IMR-90 (cell line): ENCODE measurements around the gene LBP. TPM values are rescaled to one million over a fixed set of nuclear protein-coding genes. Genes with fewer than 3 reads are reported as not detected.

Source experiments
- ATAC-seq: fragments of 200-7000 bp; cut with Tn5 transposase; 2 replicates; pipeline ENCODE4 v1.9.1; 2020; ENCODE audit warnings: low read depth, mild to moderate bottlenecking, moderate library complexity
- BruUV-seq: library from RNA; stranded (reverse); fragments of 400-500 nt; replicated peaks from 2 replicates; lab custom pipeline; 2021; lab: Mats Ljungman, UMichigan
- CTCF ChIA-PET: fragments of 300-600 bp; formaldehyde crosslinking; extraction: SDS; loops from one replicate; lab custom pipeline; 2021; ENCODE audit warnings: antibody characterized with exemption; lab: Yijun Ruan, JAX
- POLR2A ChIA-PET: fragments of 300-600 bp; sonication (Branson Sonifier 250); formaldehyde crosslinking; loops from one replicate; lab custom pipeline; 2022; ENCODE audit warnings: antibody characterized with exemption; ENCODE audit not compliant: unreplicated experiment; lab: Charles Lee
- DNase-seq: peaks from one replicate; pipeline ENCODE4 v3.0.0; 2013
- H2AFZ ChIP-seq: replicated peaks from 2 replicates; pipeline ENCODE3; 2013; ENCODE audit warnings: low read length, mild to moderate bottlenecking; ENCODE audit not compliant: poor library complexity
- H2AK5ac ChIP-seq: 2 replicates; pipeline ENCODE4 v1.6.1; 2013; ENCODE audit warnings: low read depth, low read length, inconsistent platforms
- H2AK9ac ChIP-seq: replicated peaks from 2 replicates; pipeline ENCODE3; 2013; ENCODE audit warnings: mild to moderate bottlenecking, low read depth, low read length, moderate library complexity; ENCODE audit not compliant: poor library complexity
- H2BK120ac ChIP-seq: 2 replicates; pipeline ENCODE4 v1.6.1; 2013; ENCODE audit warnings: low read depth, low read length, inconsistent platforms
- H2BK15ac ChIP-seq: 3 replicates; pipeline ENCODE4 v1.6.1; 2013; ENCODE audit warnings: low read depth, low read length, inconsistent platforms
- H2BK20ac ChIP-seq: 2 replicates; pipeline ENCODE4 v1.6.1; 2013; ENCODE audit warnings: low read depth, mild to moderate bottlenecking, inconsistent platforms, low read length, moderate library complexity
- H2BK5ac ChIP-seq: 2 replicates; pipeline ENCODE4 v1.6.1; 2013; ENCODE audit warnings: mild to moderate bottlenecking, low read depth, low read length, inconsistent platforms; ENCODE audit not compliant: poor library complexity, severe bottlenecking
- H3K14ac ChIP-seq: replicated peaks from 2 replicates; pipeline ENCODE4 v1.6.1; 2013; ENCODE audit warnings: low read depth, low read length, inconsistent platforms
- H3K18ac ChIP-seq: 2 replicates; pipeline ENCODE4 v1.6.1; 2013; ENCODE audit warnings: low read depth, low read length, control low read depth
- H3K23ac ChIP-seq: 2 replicates; pipeline ENCODE4 v1.6.1; 2013; ENCODE audit warnings: low read depth, low read length, inconsistent platforms
- H3K27ac ChIP-seq: 2 replicates; pipeline ENCODE4 v1.5.1; 2013; ENCODE audit warnings: mild to moderate bottlenecking, control low read depth, low read length; ENCODE audit not compliant: insufficient read depth
- H3K27me3 ChIP-seq: 2 replicates; pipeline ENCODE4 v1.6.1; 2013; ENCODE audit warnings: low read length; ENCODE audit not compliant: control insufficient read depth, insufficient read depth
- H3K36me3 ChIP-seq: 2 replicates; pipeline ENCODE4 v1.6.1; 2013; ENCODE audit warnings: low read length, mixed read lengths; ENCODE audit not compliant: control insufficient read depth, insufficient read depth
- H3K4ac ChIP-seq: 2 replicates; pipeline ENCODE4 v1.6.1; 2013; ENCODE audit warnings: low read depth, low read length, inconsistent platforms
- H3K4me1 ChIP-seq: 2 replicates; pipeline ENCODE4 v1.6.1; 2013; ENCODE audit warnings: low read length, mixed read lengths; ENCODE audit not compliant: control insufficient read depth, insufficient read depth
- H3K4me2 ChIP-seq: 2 replicates; pipeline ENCODE4 v1.6.1; 2013; ENCODE audit warnings: low read depth, mild to moderate bottlenecking, control low read depth, low read length, moderate library complexity
- H3K4me3 ChIP-seq: 2 replicates; pipeline ENCODE4 v1.5.1; 2013; ENCODE audit warnings: low read depth, mild to moderate bottlenecking, control low read depth, low read length, moderate library complexity; ENCODE audit not compliant: insufficient read depth
- H3K56ac ChIP-seq: 2 replicates; pipeline ENCODE4 v1.6.1; 2013; ENCODE audit warnings: low read length, inconsistent platforms; ENCODE audit not compliant: insufficient read depth; ENCODE audit errors: extremely low read depth
- H3K79me1 ChIP-seq, 2 experiments: 2 replicates each; pipeline ENCODE4 v1.6.1; 2013; ENCODE audit warnings: low read length in 2 of 2, inconsistent platforms in 1 of 2, low read depth in 1 of 2
- H3K9ac ChIP-seq: 2 replicates; pipeline ENCODE4 v1.6.1; 2013; ENCODE audit warnings: low read depth, low read length, control low read depth
- H3K9me1 ChIP-seq: 2 replicates; pipeline ENCODE4 v1.6.1; 2013; ENCODE audit warnings: low read length, inconsistent platforms; ENCODE audit not compliant: insufficient read depth
- H3K9me3 ChIP-seq: 2 replicates; pipeline ENCODE4 v1.6.1; 2013; ENCODE audit warnings: low read length; ENCODE audit not compliant: control insufficient read depth, insufficient read depth
- H4K20me1 ChIP-seq: 2 replicates; pipeline ENCODE4 v1.6.1; 2013; ENCODE audit warnings: low read length, inconsistent platforms; ENCODE audit not compliant: insufficient read depth
- H4K5ac ChIP-seq: 2 replicates; pipeline ENCODE4 v1.6.1; 2013; ENCODE audit warnings: mild to moderate bottlenecking, low read depth, low read length, control low read depth
- H4K8ac ChIP-seq, 2 experiments: 2 replicates each; pipeline ENCODE4 v1.6.1; 2013; ENCODE audit warnings: low read depth in 2 of 2, low read length in 2 of 2, control low read depth in 1 of 2, inconsistent platforms in 1 of 2
- H4K91ac ChIP-seq: 2 replicates; pipeline ENCODE4 v1.6.1; 2013; ENCODE audit warnings: low read depth, low read length, inconsistent platforms; ENCODE audit not compliant: insufficient read depth
- BHLHE40 ChIP-seq: fragments of 150-350 bp; IDR thresholded peaks from 2 replicates; pipeline ENCODE4 v1.6.1; 2016; ENCODE audit warnings: mild to moderate bottlenecking, low read depth, low read length
- CEBPB ChIP-seq: IDR thresholded peaks from 2 replicates; pipeline ENCODE4 v1.6.1; 2012; ENCODE audit warnings: low read depth, low read length, improper control_type of control experiment
- CHD1 ChIP-seq: IDR thresholded peaks from 2 replicates; pipeline ENCODE4 v1.6.1; 2012; ENCODE audit warnings: low read depth, low read length, improper control_type of control experiment
- CTCF ChIP-seq: conservative IDR thresholded peaks from 2 replicates; pipeline ENCODE4 v1.5.1; 2012; ENCODE audit warnings: mild to moderate bottlenecking, low read depth, low read length, improper control_type of control experiment
- ELK1 ChIP-seq: fragments of 150-350 bp; IDR thresholded peaks from 2 replicates; pipeline ENCODE4 v1.6.1; 2016; ENCODE audit warnings: low read depth, mild to moderate bottlenecking, low read length, moderate library complexity, borderline replicate concordance
- FOS ChIP-seq: fragments of 150-350 bp; IDR thresholded peaks from 2 replicates; pipeline ENCODE4 v1.6.1; 2016; ENCODE audit warnings: low read depth, low read length
- MAFK ChIP-seq: IDR thresholded peaks from 2 replicates; pipeline ENCODE4 v1.6.1; 2012; ENCODE audit warnings: low read depth, low read length, improper control_type of control experiment
- MAZ ChIP-seq: IDR thresholded peaks from 2 replicates; pipeline ENCODE4 v1.6.1; 2012; ENCODE audit warnings: low read depth, mild to moderate bottlenecking, low read length, improper control_type of control experiment, moderate library complexity, borderline replicate concordance
- MXI1 ChIP-seq: IDR thresholded peaks from 2 replicates; pipeline ENCODE4 v1.6.1; 2012; ENCODE audit warnings: low read depth, mild to moderate bottlenecking, low read length, moderate library complexity, borderline replicate concordance
- NFE2L2 ChIP-seq: fragments of 150-350 bp; IDR thresholded peaks from 2 replicates; pipeline ENCODE4 v1.6.1; 2016; ENCODE audit warnings: low read depth, mild to moderate bottlenecking, low read length
- POLR2A ChIP-seq: IDR thresholded peaks from 2 replicates; pipeline ENCODE4 v1.6.1; 2012; ENCODE audit warnings: mild to moderate bottlenecking, low read depth, low read length
- RAD21 ChIP-seq: IDR thresholded peaks from 2 replicates; pipeline ENCODE4 v1.6.1; 2012; ENCODE audit warnings: low read length, improper control_type of control experiment
- RCOR1 ChIP-seq: IDR thresholded peaks from 2 replicates; pipeline ENCODE4 v1.6.1; 2012; ENCODE audit warnings: mild to moderate bottlenecking, low read length, improper control_type of control experiment; ENCODE audit not compliant: insufficient replicate concordance
- RFX5 ChIP-seq: IDR thresholded peaks from 2 replicates; pipeline ENCODE4 v1.8.0; 2012; ENCODE audit warnings: low read depth, mild to moderate bottlenecking, low read length, moderate library complexity
- SMC3 ChIP-seq: fragments of 150-350 bp; IDR thresholded peaks from 2 replicates; pipeline ENCODE4 v1.6.1; 2016; ENCODE audit warnings: low read depth, mild to moderate bottlenecking, antibody characterized with exemption, low read length, moderate library complexity
- WGBS, 2 experiments: methylation state at CpG; one replicate each; pipeline versions ENCODE4 v1.1.5 to v1.1.7; 2013; ENCODE audit warnings: missing lambda C conversion rate in 2 of 2; ENCODE audit not compliant: insufficient read length in 1 of 2; ENCODE audit errors: extremely low coverage in 2 of 2; 5-methylcytosine and 5-hydroxymethylcytosine counted together
- dilution Hi-C: fragments of 300-500 bp; cut with HindIII; formaldehyde crosslinking; loops from one replicate; pipeline ENCODE4 v1.14.3; 2018; ENCODE audit warnings: low sequenced_read_pairs; ENCODE audit not compliant: unreplicated experiment
- in situ Hi-C: fragments of 300-500 bp; cut with MboI; formaldehyde crosslinking; loops from 3 replicates; pipeline ENCODE4 v1.14.3; 2019; ENCODE audit warnings: low sequenced_read_pairs, inconsistent platforms, mixed read lengths
- intact Hi-C: fragments of 100-400 bp; cut with micrococcal nuclease; formaldehyde crosslinking; loops from 2 replicates; pipeline ENCODE4 v1.10.0; 2022
- polyA plus RNA-seq, 3 experiments: library from polyadenylated mRNA; depleted of rRNA; stranded (reverse); fragments of >200 nt; gene quantifications; 2 replicates each; pipeline ENCODE4 v1.2.3, GENCODE V29; 2012; ENCODE audit warnings: low replicate concordance in 1 of 3
- total RNA-seq: library from RNA; depleted of rRNA; stranded (reverse); fragments of >200 nt; gene quantifications from 2 replicates; pipeline ENCODE4 v1.2.3, GENCODE V29; 2012
- TF ChIP-seq, protein P1 (sequence below): fragments of 150-350 bp; IDR thresholded peaks from 2 replicates; pipeline ENCODE4 v1.6.1; 2017; ENCODE audit warnings: mild to moderate bottlenecking, antibody characterized with exemption, low read length, low read depth

The LBP gene
- total and polyA plus RNA-seq, 2 of the 4 experiments (the other 2 are of a cell fraction) = not detected

DNA sequence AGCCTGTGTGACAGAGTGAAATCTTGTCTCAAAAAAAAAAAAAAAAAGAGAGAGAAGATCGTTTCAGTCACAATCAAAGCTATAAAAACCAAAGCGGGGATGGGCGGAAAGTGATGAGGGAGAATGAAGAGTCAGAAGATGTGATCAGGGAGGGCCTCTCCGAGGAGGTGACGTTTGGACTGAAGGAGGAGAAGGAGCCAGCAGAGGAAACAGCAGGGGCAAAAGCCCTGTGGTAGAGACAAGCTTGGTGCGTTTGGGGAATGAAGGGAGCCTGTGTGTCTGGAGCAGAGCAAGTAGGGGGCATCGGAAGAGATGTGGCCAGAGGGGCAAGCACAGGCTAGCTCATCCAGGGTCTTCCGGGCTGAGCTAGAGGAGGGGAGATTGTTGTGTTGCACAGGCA lies 14.5 kb upstream of the LBP start:
- no peaks in the 10 kb centered on the region for H3K36me3 ChIP-seq
- H3K27me3 ChIP-seq = peaks cover 56% of the 10 kb centered on the region
- no peak overlapping the region for H2AFZ ChIP-seq
- H3K4me1 ChIP-seq = no peaks in the 10 kb centered on the region
- no peak overlapping the region for H3K4me2 ChIP-seq
- H3K23ac ChIP-seq = no peak overlapping the region
- H2BK5ac ChIP-seq = no peak overlapping the region
- H2BK15ac ChIP-seq = no peak overlapping the region
- no peak overlapping the region for H4K8ac ChIP-seq
- H3K18ac ChIP-seq = no peak overlapping the region
- CTCF ChIA-PET = no interaction called here
- H3K9ac ChIP-seq = no peak overlapping the region
- intact Hi-C loops = no loop called here
- TF ChIP-seq POLR2A = no peak
- no peak for TF ChIP-seq RFX5
- no peak for TF ChIP-seq SMC3
- no peak for TF ChIP-seq MAFK
- no peak for TF ChIP-seq MXI1
- TF ChIP-seq, protein P1, sequence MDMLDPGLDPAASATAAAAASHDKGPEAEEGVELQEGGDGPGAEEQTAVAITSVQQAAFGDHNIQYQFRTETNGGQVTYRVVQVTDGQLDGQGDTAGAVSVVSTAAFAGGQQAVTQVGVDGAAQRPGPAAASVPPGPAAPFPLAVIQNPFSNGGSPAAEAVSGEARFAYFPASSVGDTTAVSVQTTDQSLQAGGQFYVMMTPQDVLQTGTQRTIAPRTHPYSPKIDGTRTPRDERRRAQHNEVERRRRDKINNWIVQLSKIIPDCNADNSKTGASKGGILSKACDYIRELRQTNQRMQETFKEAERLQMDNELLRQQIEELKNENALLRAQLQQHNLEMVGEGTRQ = no peak
- no peak for TF ChIP-seq FOS
- no peak for TF ChIP-seq ELK1
- TF ChIP-seq CEBPB = no peak
- TF ChIP-seq NFE2L2 = no peak
- no peak for TF ChIP-seq MAZ
- no peak for TF ChIP-seq CHD1
- no peak for TF ChIP-seq CTCF
- TF ChIP-seq RAD21 = no peak
- no peak for TF ChIP-seq BHLHE40
- no peak for TF ChIP-seq RCOR1
- H3K27ac ChIP-seq = no peak overlapping the region
- no peak overlapping the region for H2AK5ac ChIP-seq
- no peaks in the 10 kb centered on the region; the same call in 1 of the 2 replicates for H3K9me3 ChIP-seq
- POLR2A ChIA-PET = no interaction called here
- H3K4me3 ChIP-seq = no peak overlapping the region
- H2AK9ac ChIP-seq = no peak overlapping the region
- H3K4ac ChIP-seq = no peak overlapping the region
- H4K5ac ChIP-seq = no peak overlapping the region
- dilution Hi-C loops = no loop called here
- no peak overlapping the region for H2BK120ac ChIP-seq
- no peaks in the 10 kb centered on the region for H4K20me1 ChIP-seq
- BruUV-seq = no TSS peak
- no peak overlapping the region for H2BK20ac ChIP-seq
- 77% methylated on average over 6 of the region's 8 CpGs; no CpG with 5 or more reads in 1 of the 2 experiments for WGBS, 2 experiments
- H3K14ac ChIP-seq = no peak overlapping the region
- ATAC-seq = no peak
- DNase-seq = no peak
- H4K91ac ChIP-seq = no peak overlapping the region
- no peaks in the 10 kb centered on the region for H3K9me1 ChIP-seq
- in situ Hi-C loops = no loop called here
- no peaks in the 10 kb centered on the region for H3K79me1 ChIP-seq
- H3K56ac ChIP-seq = no peak overlapping the region
